ENCODE data around the gene ABCC3.

ABCC3 gene

GRCh38 chr17:50737118-50737698 lies 102.5 kb downstream of the ABCC3 start:
- DNase-seq (ENCODE audit: low read depth): no peak

DNA sequence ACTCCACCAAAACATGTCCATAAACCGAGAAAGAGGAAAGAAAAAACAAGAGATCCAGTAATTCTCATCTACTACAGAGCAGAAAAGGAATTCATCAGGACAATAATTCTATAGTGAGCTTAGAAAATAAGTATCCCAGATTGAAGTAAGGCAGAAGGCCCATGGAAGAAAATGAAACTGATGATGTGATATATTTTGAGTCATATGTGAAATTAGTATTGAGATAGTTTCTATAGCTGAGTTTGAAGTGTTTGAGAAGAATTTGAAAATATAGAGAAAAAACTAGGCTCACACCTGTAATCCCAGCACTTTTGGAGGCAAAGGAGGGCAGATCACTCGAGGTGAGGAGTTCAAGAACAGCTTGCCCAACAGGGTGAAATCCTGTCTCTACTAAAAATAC lies 104.4 kb downstream of the ABCC3 start:
- no peak for DNase-seq (ENCODE audit: low read depth)
